ENCODE measurements around the gene DLGAP1. TPM values are rescaled to one million over a fixed set of nuclear protein-coding genes. Genes with fewer than 3 reads are reported as not detected.

DLGAP1 gene
- total and polyA plus RNA-seq, 10 of the 15 experiments (the other 5 are each of a cell fraction or from before 2014, with no cell fraction given) = 0.23 to 27.6 (median 1.9) TPM

- TF ChIP-seq CUX1 (IDR thresholded peaks at IDR 0.05; ENCODE audit: insufficient replicate concordance, low read depth, low read length) = no peak
- no peak for TF ChIP-seq NFYB (IDR thresholded peaks at IDR 0.05; ENCODE audit: insufficient read depth, low read depth, low read length)
- TF ChIP-seq TARDBP (IDR thresholded peaks at IDR 0.05; ENCODE audit: borderline replicate concordance) = no peak
- no peak for TF ChIP-seq BRCA1 (IDR thresholded peaks at IDR 0.05; ENCODE audit: low read depth, low read length)
- TF ChIP-seq FOXM1 (IDR thresholded peaks at IDR 0.05; ENCODE audit: low read depth, low read length) = no peak
Observed at GRCh38 chr18:4230450-4231168, 224.5 kb downstream of the DLGAP1 start (continued).
